Esophagus muscularis mucosa (tissue), 4 donors: ENCODE results near the gene LAG3.

ENCODE experiments used
- EP300 ChIP-seq: sonication (generic); formaldehyde crosslinking; IDR thresholded peaks from one replicate; pipeline ENCODE4 v1.6.1; 2017; ENCODE audit warnings: antibody characterized with exemption
- POLR2A ChIP-seq: fragments of 450-650 bp; IDR thresholded peaks from one replicate; pipeline ENCODE4 v1.6.1; 2017; ENCODE audit warnings: antibody characterized with exemption, moderate library complexity, mild to moderate bottlenecking, low read depth
- POLR2AphosphoS5 ChIP-seq, 2 donors: sonication (generic); formaldehyde crosslinking; IDR thresholded peaks; one replicate each; pipeline ENCODE4 v1.6.1; 2017; ENCODE audit warnings: antibody characterized with exemption in 2 of 2
- TF ChIP-seq, protein P1 (sequence below), 3 experiments: fragments of 200-600 bp in 2 of 3; fragments of 450-650 bp in 1 of 3; sonication (generic) in 2 of 3; IDR thresholded peaks; one replicate each; pipeline ENCODE4 v1.5.1; 2017 to 2019; ENCODE audit warnings: antibody characterized with exemption in 3 of 3, mild to moderate bottlenecking in 2 of 3, moderate library complexity in 1 of 3

DNA sequence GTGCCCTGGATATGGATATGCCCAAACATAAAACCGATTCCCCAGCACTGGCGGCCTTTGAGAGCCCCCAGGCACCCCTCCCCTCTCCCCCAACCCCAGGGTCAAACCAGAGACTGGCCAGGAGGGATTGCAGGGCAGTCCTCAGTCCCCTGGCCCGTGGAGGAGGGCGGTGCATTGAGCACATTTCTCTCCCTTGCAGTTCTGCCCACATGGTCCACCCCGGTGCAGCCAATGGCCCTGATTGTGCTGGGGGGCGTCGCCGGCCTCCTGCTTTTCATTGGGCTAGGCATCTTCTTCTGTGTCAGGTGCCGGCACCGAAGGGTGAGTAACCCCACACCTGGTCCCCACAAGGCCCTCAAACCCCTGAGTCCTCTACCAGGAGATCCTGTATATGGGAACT lies 45.9 kb downstream of the LAG3 start:
- TF ChIP-seq, protein P1, sequence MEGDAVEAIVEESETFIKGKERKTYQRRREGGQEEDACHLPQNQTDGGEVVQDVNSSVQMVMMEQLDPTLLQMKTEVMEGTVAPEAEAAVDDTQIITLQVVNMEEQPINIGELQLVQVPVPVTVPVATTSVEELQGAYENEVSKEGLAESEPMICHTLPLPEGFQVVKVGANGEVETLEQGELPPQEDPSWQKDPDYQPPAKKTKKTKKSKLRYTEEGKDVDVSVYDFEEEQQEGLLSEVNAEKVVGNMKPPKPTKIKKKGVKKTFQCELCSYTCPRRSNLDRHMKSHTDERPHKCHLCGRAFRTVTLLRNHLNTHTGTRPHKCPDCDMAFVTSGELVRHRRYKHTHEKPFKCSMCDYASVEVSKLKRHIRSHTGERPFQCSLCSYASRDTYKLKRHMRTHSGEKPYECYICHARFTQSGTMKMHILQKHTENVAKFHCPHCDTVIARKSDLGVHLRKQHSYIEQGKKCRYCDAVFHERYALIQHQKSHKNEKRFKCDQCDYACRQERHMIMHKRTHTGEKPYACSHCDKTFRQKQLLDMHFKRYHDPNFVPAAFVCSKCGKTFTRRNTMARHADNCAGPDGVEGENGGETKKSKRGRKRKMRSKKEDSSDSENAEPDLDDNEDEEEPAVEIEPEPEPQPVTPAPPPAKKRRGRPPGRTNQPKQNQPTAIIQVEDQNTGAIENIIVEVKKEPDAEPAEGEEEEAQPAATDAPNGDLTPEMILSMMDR (IDR thresholded peaks at IDR 0.05): no peak
- no peak for TF ChIP-seq POLR2A
- TF ChIP-seq EP300: no peak
- no peak for TF ChIP-seq POLR2AphosphoS5 (IDR thresholded peaks at IDR 0.05)
